OCI-LY1 (cell line): ENCODE measurements around the gene TEAD4.

Source experiments
- H2AFZ ChIP-seq: fragments of 200-600 bp; sonication (generic), shearing (Covaris generic); 2 replicates; pipeline ENCODE4 v1.6.0; 2014; ENCODE audit warnings: antibody characterized with exemption, mild to moderate bottlenecking, low read length
- H3F3A ChIP-seq: fragments of 200-600 bp; sonication (generic), shearing (Covaris generic); 2 replicates; pipeline ENCODE4 v1.6.0; 2014; ENCODE audit warnings: mild to moderate bottlenecking, antibody characterized with exemption, low read length, moderate library complexity; ENCODE audit not compliant: insufficient read depth
- H3K27ac ChIP-seq: fragments of 200-600 bp; sonication (generic); 2 replicates; pipeline ENCODE4 v1.5.1; 2014; ENCODE audit warnings: low read length, mixed run types, mild to moderate bottlenecking, low read depth; ENCODE audit not compliant: poor library complexity, severe bottlenecking
- H3K27me3 ChIP-seq: fragments of 200-600 bp; sonication (generic); 2 replicates; pipeline ENCODE4 v1.6.0; 2014; ENCODE audit warnings: antibody characterized with exemption, mild to moderate bottlenecking, low read length, moderate library complexity; ENCODE audit not compliant: insufficient read depth
- H3K36me3 ChIP-seq: fragments of 200-600 bp; sonication (generic); 2 replicates; pipeline ENCODE4 v1.6.1; 2014; ENCODE audit warnings: mild to moderate bottlenecking, antibody characterized with exemption, low read length, moderate library complexity, mixed read lengths; ENCODE audit not compliant: insufficient read depth
- H3K4me1 ChIP-seq: fragments of 200-600 bp; sonication (generic); 2 replicates; pipeline ENCODE4 v1.5.1; 2014; ENCODE audit warnings: mild to moderate bottlenecking, low read length, moderate library complexity; ENCODE audit not compliant: insufficient read depth, severe bottlenecking
- H3K4me2 ChIP-seq: fragments of 200-600 bp; sonication (generic), shearing (Covaris generic); 2 replicates; pipeline ENCODE4 v1.6.1; 2014; ENCODE audit warnings: low read length
- H3K4me3 ChIP-seq: fragments of 200-600 bp; sonication (generic); 2 replicates; pipeline ENCODE4 v1.5.1; 2014; ENCODE audit warnings: low read length, low read depth, mild to moderate bottlenecking, mixed read lengths; ENCODE audit not compliant: poor library complexity, severe bottlenecking
- H3K79me2 ChIP-seq: fragments of 200-600 bp; shearing (Covaris generic); 2 replicates; pipeline ENCODE4 v1.6.1; 2016; ENCODE audit warnings: mixed run types, low read length, mixed read lengths; ENCODE audit not compliant: insufficient read depth
- H3K9ac ChIP-seq: fragments of 200-600 bp; sonication (generic), shearing (Covaris generic); 2 replicates; pipeline ENCODE4 v1.6.1; 2014; ENCODE audit warnings: mild to moderate bottlenecking, low read length, mixed read lengths
- H3K9me2 ChIP-seq: fragments of 200-600 bp; sonication (generic), shearing (Covaris generic); 2 replicates; pipeline ENCODE4 v1.6.1; 2014; ENCODE audit warnings: low read depth, mild to moderate bottlenecking, low read length, mixed read lengths
- H3K9me3 ChIP-seq: fragments of 200-600 bp; shearing (Covaris generic); 2 replicates; pipeline ENCODE4 v1.6.1; 2014; ENCODE audit warnings: low read length, mixed read lengths
- H4K20me1 ChIP-seq: fragments of 200-600 bp; sonication (generic), shearing (Covaris generic); 2 replicates; pipeline ENCODE4 v1.6.0; 2016; ENCODE audit warnings: mild to moderate bottlenecking, low read length; ENCODE audit not compliant: insufficient read depth
- CTCF ChIP-seq: fragments of 200-600 bp; sonication (generic), shearing (Covaris generic); IDR thresholded peaks from 2 replicates; pipeline ENCODE4 v1.5.1; 2017; ENCODE audit warnings: mild to moderate bottlenecking, antibody characterized with exemption, low read length, moderate library complexity, mixed read lengths
- EZH2 ChIP-seq: fragments of 200-600 bp; sonication (generic), shearing (Covaris generic); IDR thresholded peaks from 2 replicates; pipeline ENCODE4 v1.8.0; 2017; ENCODE audit warnings: borderline replicate concordance, mixed run types, mild to moderate bottlenecking, antibody characterized with exemption, low read length, moderate library complexity, mixed read lengths

Gene TEAD4

DNA sequence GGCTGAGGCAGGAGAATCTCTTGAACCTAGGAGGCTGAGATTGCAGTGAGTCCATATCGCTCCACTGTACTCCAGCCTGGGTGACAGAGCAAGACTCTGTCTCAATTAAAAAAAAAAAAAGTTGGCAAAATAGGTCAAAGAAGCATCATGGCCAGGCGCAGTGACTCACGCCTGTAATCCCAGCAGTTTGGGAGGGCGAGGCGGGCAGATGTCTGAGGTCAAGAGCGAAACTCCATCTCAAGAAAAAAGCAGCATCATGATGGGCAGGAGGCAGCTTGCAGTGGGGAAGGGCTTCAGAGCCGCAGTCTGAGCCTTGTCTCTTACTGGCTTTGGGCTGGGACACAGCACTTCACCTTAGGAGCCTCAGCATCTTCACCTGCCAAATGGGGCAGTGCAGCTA is 21.4 kb downstream of the TEAD4 start:
- no peak overlapping the region for H3K4me2 ChIP-seq
- no peaks in the 10 kb centered on the region for H3K79me2 ChIP-seq
- H3K9me3 ChIP-seq = no peaks in the 10 kb centered on the region
- H3K9me2 ChIP-seq = no peaks in the 10 kb centered on the region
- no peak overlapping the region for H3K27ac ChIP-seq
- no peaks in the 10 kb centered on the region for H3K27me3 ChIP-seq
- H3F3A ChIP-seq = no peaks in the 10 kb centered on the region
- H3K4me1 ChIP-seq = no peaks in the 10 kb centered on the region
- TF ChIP-seq EZH2 (no peak), CTCF (no peak)
- no peaks in the 10 kb centered on the region for H3K36me3 ChIP-seq
- H3K4me3 ChIP-seq = no peak overlapping the region
- no peaks in the 10 kb centered on the region for H4K20me1 ChIP-seq
- no peak overlapping the region for H3K9ac ChIP-seq
- no peak overlapping the region for H2AFZ ChIP-seq

GRCh38 chr12:2982361-2982760 is 23.2 kb downstream of the TEAD4 start:
- no peaks in the 10 kb centered on the region for H3K79me2 ChIP-seq
- no peaks in the 10 kb centered on the region for H3K4me1 ChIP-seq
- no peaks in the 10 kb centered on the region for H4K20me1 ChIP-seq
- no peaks in the 10 kb centered on the region for H3K9me2 ChIP-seq
- H3K27ac ChIP-seq = no peak overlapping the region
- no peak overlapping the region for H2AFZ ChIP-seq
- no peaks in the 10 kb centered on the region; the same call in 1 of the 2 replicates for H3K36me3 ChIP-seq
- TF ChIP-seq EZH2 = no peak
- TF ChIP-seq CTCF = no peak
- no peak overlapping the region for H3K4me3 ChIP-seq
- no peak overlapping the region for H3K9ac ChIP-seq
- H3K27me3 ChIP-seq = no peaks in the 10 kb centered on the region
- no peak overlapping the region for H3K4me2 ChIP-seq
- H3F3A ChIP-seq = no peaks in the 10 kb centered on the region
- no peaks in the 10 kb centered on the region for H3K9me3 ChIP-seq

DNA sequence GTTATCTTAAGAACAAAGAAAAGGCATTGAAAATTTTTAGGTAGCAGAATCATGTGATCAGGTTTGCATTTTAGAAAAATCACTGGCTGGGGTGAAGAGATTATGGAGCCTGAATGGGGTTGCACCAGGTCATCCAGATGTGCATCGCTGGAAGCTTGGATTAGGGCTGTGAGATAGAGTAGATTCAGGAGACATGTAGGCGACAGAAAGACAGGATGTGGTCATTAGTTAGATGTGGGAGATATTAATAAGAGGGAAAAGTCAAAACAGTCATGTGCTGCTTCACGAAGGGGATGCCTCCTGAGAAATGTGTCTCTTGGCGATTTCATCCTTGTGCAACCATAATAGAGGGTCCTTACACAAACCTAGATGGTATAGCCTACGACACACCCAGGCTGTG is 25.1 kb downstream of the TEAD4 start:
- no peak overlapping the region for H2AFZ ChIP-seq
- H3K9ac ChIP-seq = no peak overlapping the region
- H3K36me3 ChIP-seq = no peaks in the 10 kb centered on the region; the same call in 1 of the 2 replicates
- TF ChIP-seq EZH2 (no peak), CTCF (no peak)
- H3K79me2 ChIP-seq = no peaks in the 10 kb centered on the region
- H3K27me3 ChIP-seq = no peaks in the 10 kb centered on the region
- H3K9me3 ChIP-seq = peaks cover 5% of the 10 kb centered on the region; the same call in 1 of the 2 replicates
- no peaks in the 10 kb centered on the region for H4K20me1 ChIP-seq
- no peaks in the 10 kb centered on the region for H3K9me2 ChIP-seq
- H3F3A ChIP-seq = no peaks in the 10 kb centered on the region
- H3K4me3 ChIP-seq = no peak overlapping the region
- H3K4me2 ChIP-seq = no peak overlapping the region
- H3K27ac ChIP-seq = no peak overlapping the region
- H3K4me1 ChIP-seq = no peaks in the 10 kb centered on the region
